ENCODE results near the gene CNR2. TPM values are rescaled to one million over a fixed set of nuclear protein-coding genes. Genes with fewer than 3 reads are reported as not detected.
A peak's percentile ranks its signal among the peaks of the same experiment; 100 is the strongest.

CNR2 gene
- total RNA-seq, 1 donor from 2014 or later = not detected

DNA sequence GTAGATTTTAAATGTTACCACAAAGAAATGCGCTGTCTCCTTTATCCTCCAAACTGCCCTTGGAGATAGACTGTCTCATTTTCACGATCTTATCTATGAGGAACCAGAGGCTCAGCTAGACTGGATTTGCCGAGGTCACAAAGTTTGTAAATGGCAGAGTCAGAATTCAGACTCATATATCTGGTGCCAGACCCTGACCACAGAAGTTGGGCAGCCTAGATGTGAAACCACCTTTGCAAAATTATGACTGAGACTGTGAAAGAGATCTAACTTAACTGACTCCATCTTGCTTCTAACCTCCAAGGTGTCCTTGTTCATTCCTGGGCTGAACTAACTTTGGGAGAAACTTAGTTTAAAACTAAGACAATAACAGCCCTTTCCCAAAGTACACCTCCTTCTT is 14.1 kb downstream of the CNR2 start:
- FAIRE-seq = no peak

DNA sequence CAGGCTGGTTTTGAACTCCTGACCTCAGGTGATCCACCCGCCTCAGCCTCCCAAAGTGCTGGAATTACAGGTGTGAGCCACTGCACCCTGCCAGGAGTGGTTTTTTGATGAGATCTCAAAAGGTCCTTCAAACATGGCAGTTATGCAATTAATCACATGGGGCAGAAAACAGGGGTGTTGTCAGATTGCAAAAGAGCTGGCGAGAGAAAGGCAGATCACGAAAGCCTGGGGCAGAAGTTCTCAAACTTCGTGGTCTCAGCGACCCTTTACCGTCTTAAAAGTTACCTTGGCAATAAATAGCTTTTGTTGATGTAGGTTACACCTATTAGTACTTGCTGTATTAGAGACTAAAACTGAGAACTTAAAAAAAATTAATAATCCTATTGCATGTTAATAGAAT is 16.1 kb downstream of the CNR2 start:
- peaks cover 2% of the 10 kb centered on the region for H3K27me3 ChIP-seq (ENCODE audit: control insufficient read depth, insufficient read depth, low read length)

More for the DNA sequence above, 14.1 kb downstream of the CNR2 start:
- no peak overlapping the region for H3K4me3 ChIP-seq (ENCODE audit: low read depth, low read length)
- H3K27me3 ChIP-seq (ENCODE audit: control insufficient read depth, insufficient read depth, low read length) = peaks cover 11% of the 10 kb centered on the region
- no peak for DNase-seq (ENCODE audit: low read depth)
- no peaks in the 10 kb centered on the region for H3K36me3 ChIP-seq (ENCODE audit: control insufficient read depth, insufficient read depth, low read length)
- TF ChIP-seq, protein P1, sequence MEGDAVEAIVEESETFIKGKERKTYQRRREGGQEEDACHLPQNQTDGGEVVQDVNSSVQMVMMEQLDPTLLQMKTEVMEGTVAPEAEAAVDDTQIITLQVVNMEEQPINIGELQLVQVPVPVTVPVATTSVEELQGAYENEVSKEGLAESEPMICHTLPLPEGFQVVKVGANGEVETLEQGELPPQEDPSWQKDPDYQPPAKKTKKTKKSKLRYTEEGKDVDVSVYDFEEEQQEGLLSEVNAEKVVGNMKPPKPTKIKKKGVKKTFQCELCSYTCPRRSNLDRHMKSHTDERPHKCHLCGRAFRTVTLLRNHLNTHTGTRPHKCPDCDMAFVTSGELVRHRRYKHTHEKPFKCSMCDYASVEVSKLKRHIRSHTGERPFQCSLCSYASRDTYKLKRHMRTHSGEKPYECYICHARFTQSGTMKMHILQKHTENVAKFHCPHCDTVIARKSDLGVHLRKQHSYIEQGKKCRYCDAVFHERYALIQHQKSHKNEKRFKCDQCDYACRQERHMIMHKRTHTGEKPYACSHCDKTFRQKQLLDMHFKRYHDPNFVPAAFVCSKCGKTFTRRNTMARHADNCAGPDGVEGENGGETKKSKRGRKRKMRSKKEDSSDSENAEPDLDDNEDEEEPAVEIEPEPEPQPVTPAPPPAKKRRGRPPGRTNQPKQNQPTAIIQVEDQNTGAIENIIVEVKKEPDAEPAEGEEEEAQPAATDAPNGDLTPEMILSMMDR (IDR thresholded peaks at IDR 0.05; ENCODE audit: insufficient read depth, low read length, severe bottlenecking) = no peak

DNA sequence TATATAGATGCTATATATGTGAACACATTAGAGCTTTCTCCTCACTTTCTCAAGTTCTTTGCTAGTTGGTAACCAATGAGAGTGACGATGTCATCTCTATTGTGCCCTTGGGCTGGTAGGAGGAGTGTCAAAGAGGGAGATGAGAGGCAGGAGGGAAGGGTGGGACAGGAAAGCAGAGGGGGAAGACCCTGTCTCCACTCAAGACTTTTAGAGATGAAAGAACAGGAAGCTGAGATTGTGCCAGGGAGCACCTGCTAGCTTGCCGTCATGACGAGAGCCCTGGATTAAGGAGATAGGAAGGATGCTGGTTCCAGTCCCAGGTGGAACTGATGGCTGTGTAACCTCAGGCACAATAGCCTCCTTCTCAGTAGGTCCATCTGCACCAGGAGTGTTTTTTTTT is 16.7 kb downstream of the CNR2 start:
- DNase-seq (ENCODE audit: low read depth) (no peak), FAIRE-seq (no peak)
- no peak overlapping the region for H3K4me3 ChIP-seq (ENCODE audit: low read depth, low read length)
- peaks cover 2% of the 10 kb centered on the region for H3K27me3 ChIP-seq (ENCODE audit: control insufficient read depth, insufficient read depth, low read length)
- no peaks in the 10 kb centered on the region for H3K36me3 ChIP-seq (ENCODE audit: control insufficient read depth, insufficient read depth, low read length)
- TF ChIP-seq, protein P1 (IDR thresholded peaks at IDR 0.05; ENCODE audit: insufficient read depth, low read length, severe bottlenecking) = no peak

More for the DNA sequence above, 16.1 kb downstream of the CNR2 start:
- DNase-seq (ENCODE audit: low read depth) = peak; percentile 24
- TF ChIP-seq, protein P1 (IDR thresholded peaks at IDR 0.05; ENCODE audit: insufficient read depth, low read length, severe bottlenecking) = no peak
- FAIRE-seq = no peak
- H3K4me3 ChIP-seq (ENCODE audit: low read depth, low read length) = no peak overlapping the region
- H3K36me3 ChIP-seq (ENCODE audit: control insufficient read depth, insufficient read depth, low read length) = no peaks in the 10 kb centered on the region

DNA sequence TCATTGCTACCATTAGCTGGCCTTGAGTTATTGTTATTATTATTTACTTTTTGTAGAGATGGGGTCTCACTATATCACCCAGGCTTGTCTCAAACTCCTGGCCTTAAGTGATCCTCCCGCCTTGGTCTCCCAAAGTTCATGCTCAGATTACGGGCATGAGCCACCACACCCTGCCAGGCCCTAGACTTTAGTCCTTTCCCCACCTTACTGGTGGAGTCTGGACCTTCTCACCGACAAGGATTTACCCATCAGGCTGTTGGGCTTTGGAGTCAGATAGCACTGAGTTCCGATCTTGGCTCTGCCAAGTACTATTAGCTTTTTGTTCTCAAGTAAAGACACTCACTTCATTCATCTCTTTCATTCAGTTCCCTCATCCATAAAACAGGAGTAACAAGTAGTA is 17.2 kb downstream of the CNR2 start:
- Histone ChIP-seq H3K4me3 (ENCODE audit: low read depth, low read length) (no peak overlapping the region), H3K27me3 (ENCODE audit: control insufficient read depth, insufficient read depth, low read length) (peaks cover 2% of the 10 kb centered on the region), H3K36me3 (ENCODE audit: control insufficient read depth, insufficient read depth, low read length) (no peaks in the 10 kb centered on the region)
- DNase-seq (ENCODE audit: low read depth) (no peak), FAIRE-seq (no peak)
- TF ChIP-seq, protein P1 (IDR thresholded peaks at IDR 0.05; ENCODE audit: insufficient read depth, low read length, severe bottlenecking) = no peak

DNA sequence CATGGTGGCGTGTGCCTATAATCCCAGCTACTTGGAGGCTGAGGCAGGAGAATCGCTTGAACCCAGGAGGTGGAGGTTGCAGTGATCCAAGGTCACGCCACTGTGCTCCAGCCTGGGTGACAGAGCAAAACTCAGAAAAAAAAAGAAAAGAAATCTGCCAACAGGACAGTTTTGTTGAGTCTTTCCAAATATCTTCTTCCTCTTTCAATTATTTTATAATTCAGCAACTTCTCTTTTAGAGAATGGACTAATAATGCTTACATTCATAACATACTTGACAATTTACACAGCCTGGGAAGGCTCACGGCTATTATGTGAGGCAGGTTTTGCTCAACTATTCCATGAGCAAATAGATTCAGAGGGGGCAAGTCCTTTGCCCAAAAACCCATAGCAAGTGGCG is 18.1 kb downstream of the CNR2 start:
- TF ChIP-seq, protein P1 (IDR thresholded peaks at IDR 0.05; ENCODE audit: insufficient read depth, low read length, severe bottlenecking) = no peak
- DNase-seq (ENCODE audit: low read depth) (no peak), FAIRE-seq (no peak)
- Histone ChIP-seq H3K36me3 (ENCODE audit: control insufficient read depth, insufficient read depth, low read length) (no peaks in the 10 kb centered on the region), H3K4me3 (ENCODE audit: low read depth, low read length) (no peak overlapping the region), H3K27me3 (ENCODE audit: control insufficient read depth, insufficient read depth, low read length) (peaks cover 2% of the 10 kb centered on the region)

DNA sequence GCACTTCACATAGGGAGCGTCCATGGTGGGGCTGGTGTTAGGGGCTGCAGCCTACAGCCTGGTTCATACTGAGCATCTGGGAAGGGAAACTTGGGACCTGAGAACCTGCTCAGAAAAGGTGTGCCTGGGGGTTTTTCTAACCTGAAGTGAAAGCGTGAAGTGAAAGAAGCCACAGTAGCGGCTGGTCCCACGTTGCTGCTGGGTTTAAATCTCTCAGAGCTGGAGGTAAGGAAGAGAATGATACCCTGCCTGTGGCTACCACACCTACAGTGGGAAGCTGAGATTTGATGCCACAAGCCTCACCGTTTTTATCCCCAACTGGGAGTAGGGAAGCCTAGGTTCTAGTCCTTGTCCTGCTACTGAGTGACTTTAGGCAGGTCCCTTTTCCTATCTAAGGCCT is 24.1 kb downstream of the CNR2 start:
- H3K4me3 ChIP-seq (ENCODE audit: low read depth, low read length) = no peak overlapping the region
- no peak for FAIRE-seq
- H3K36me3 ChIP-seq (ENCODE audit: control insufficient read depth, insufficient read depth, low read length) = no peaks in the 10 kb centered on the region
- TF ChIP-seq, protein P1 (IDR thresholded peaks at IDR 0.05; ENCODE audit: insufficient read depth, low read length, severe bottlenecking) = no peak
- DNase-seq (ENCODE audit: low read depth) = no peak
- H3K27me3 ChIP-seq (ENCODE audit: control insufficient read depth, insufficient read depth, low read length) = peaks cover 2% of the 10 kb centered on the region

Measured in bronchial epithelial cell (primary cell).